HepG2 (cell line): ENCODE measurements around the gene CYB5B. TPM values are rescaled to one million over a fixed set of nuclear protein-coding genes. Genes with fewer than 3 reads are reported as not detected.

ENCODE experiments used
- ATAC-seq: fragments of 200-7000 bp; cut with Tn5 transposase; 3 replicates; pipeline ENCODE4 v1.9.1; 2020; ENCODE audit warnings: mild to moderate bottlenecking, moderate library complexity
- BruUV-seq: library from RNA; stranded (reverse); fragments of 400-500 nt; replicated peaks from 2 replicates; lab custom pipeline; 2021; lab: Mats Ljungman, UMichigan
- CTCF ChIA-PET: fragments of 300-600 bp; formaldehyde crosslinking; extraction: SDS; loops from one replicate; lab custom pipeline; 2021; ENCODE audit warnings: low total read pairs, inconsistent platforms, low intra/inter-chr PET ratio; lab: Yijun Ruan, JAX
- POLR2A ChIA-PET: fragments of 350-600 bp; sonication (Branson Sonifier 250); formaldehyde crosslinking; loops from one replicate; lab custom pipeline; 2020; ENCODE audit warnings: antibody characterized with exemption, inconsistent platforms; lab: Yijun Ruan, JAX
- DNase-seq: peaks from one replicate; pipeline ENCODE4 v3.0.0-alpha.2; 2015; ENCODE audit warnings: low spot score
- FAIRE-seq: peaks from 3 replicates; lab custom pipeline; 2011; peaks lifted over from hg19 to GRCh38; lab: Jason Lieb, UNC
- H2AFZ ChIP-seq: one replicate; pipeline ENCODE4 v1.6.1; 2011; ENCODE audit warnings: low read length, inconsistent platforms
- H3K27ac ChIP-seq: fragments of 300-600 bp; 3 replicates; pipeline ENCODE4 v1.8.0; 2011; ENCODE audit warnings: mixed run types, mild to moderate bottlenecking, mixed read lengths, low read length, inconsistent platforms; ENCODE audit not compliant: insufficient read depth; ENCODE audit errors: extremely low read length
- H3K27me3 ChIP-seq, 2 experiments: fragments of 200-600 bp in 1 of 2; 2 replicates in 1 of 2; 3 replicates in 1 of 2; pipeline versions ENCODE4 v1.6.0 to v1.8.0; 2011; ENCODE audit warnings: low read length in 2 of 2, mild to moderate bottlenecking in 2 of 2, moderate library complexity in 2 of 2, inconsistent platforms in 1 of 2; ENCODE audit not compliant: insufficient read depth in 2 of 2, control insufficient read depth in 1 of 2
- H3K36me3 ChIP-seq, 2 experiments: fragments of 200-600 bp in 1 of 2; replicated peaks in 1 of 2; 2 replicates in 1 of 2; 3 replicates in 1 of 2; pipeline versions ENCODE4 v1.5.1 to v1.8.0; 2011; ENCODE audit warnings: low read length in 2 of 2, inconsistent platforms in 1 of 2; ENCODE audit not compliant: insufficient read depth in 2 of 2, control insufficient read depth in 1 of 2
- H3K4me1 ChIP-seq: 2 replicates; pipeline ENCODE4 v1.5.1; 2012; ENCODE audit warnings: low read length, inconsistent platforms; ENCODE audit not compliant: insufficient read depth
- H3K4me2 ChIP-seq: 2 replicates; pipeline ENCODE4 v1.6.0; 2011; ENCODE audit warnings: low read depth, low read length, inconsistent platforms
- H3K4me3 ChIP-seq, 3 experiments: fragments of 200-600 bp in 1 of 3; sonication (generic), shearing (Covaris generic) in 1 of 3; replicated peaks in 1 of 3; 2 replicates each; pipeline ENCODE4 v1.5.1; 2011 to 2016; ENCODE audit warnings: low read length in 3 of 3, inconsistent platforms in 2 of 3, low read depth in 2 of 3, mild to moderate bottlenecking in 2 of 3, control low read depth in 1 of 3, mixed read lengths in 1 of 3; ENCODE audit not compliant: insufficient read depth in 1 of 3
- H3K79me2 ChIP-seq: one replicate; pipeline ENCODE4 v1.6.1; 2011; ENCODE audit warnings: low read length, inconsistent platforms; ENCODE audit not compliant: insufficient read depth
- H3K9ac ChIP-seq: 2 replicates; pipeline ENCODE4 v1.6.0; 2011; ENCODE audit warnings: mild to moderate bottlenecking, low read depth, low read length, inconsistent platforms; ENCODE audit not compliant: insufficient read depth
- H3K9me3 ChIP-seq: 2 replicates; pipeline ENCODE4 v1.5.1; 2012; ENCODE audit warnings: mild to moderate bottlenecking, low read length
- H4K20me1 ChIP-seq: 2 replicates; pipeline ENCODE4 v1.6.0; 2011; ENCODE audit warnings: inconsistent platforms, mild to moderate bottlenecking, low read length, moderate library complexity; ENCODE audit not compliant: insufficient read depth
- HNRNPK ChIP-seq: fragments of 200-400 bp; formaldehyde crosslinking; IDR thresholded peaks from 2 replicates; pipeline ENCODE4 v1.6.1; 2018; ENCODE audit warnings: low read length, low read depth, moderate library complexity, mild to moderate bottlenecking; ENCODE audit not compliant: poor library complexity, severe bottlenecking
- KLF15 ChIP-seq: sonication (generic); formaldehyde crosslinking; IDR thresholded peaks from 2 replicates; pipeline ENCODE4 v1.8.1; 2023; ENCODE audit warnings: borderline replicate concordance, mild to moderate bottlenecking, inconsistent platforms, missing genetic modification reagents, mixed read lengths
- NCOR1 ChIP-seq: fragments of 200-600 bp; sonication (generic); IDR thresholded peaks from 2 replicates; pipeline ENCODE4 v1.7.0; 2017; ENCODE audit warnings: antibody characterized with exemption, low read length, borderline replicate concordance
- SIX4 ChIP-seq: sonication (generic); formaldehyde crosslinking; IDR thresholded peaks from 2 replicates; pipeline ENCODE4 v1.4.0; 2020; ENCODE audit warnings: missing genetic modification reagents
- SP2 ChIP-seq: sonication (generic); formaldehyde crosslinking; IDR thresholded peaks from 2 replicates; pipeline ENCODE4 v1.5.1; 2020; ENCODE audit warnings: mild to moderate bottlenecking, missing genetic modification reagents
- ZNF180 ChIP-seq: sonication (generic); formaldehyde crosslinking; IDR thresholded peaks from 2 replicates; pipeline ENCODE4 v1.4.0; 2020; ENCODE audit warnings: low read depth, missing genetic modification reagents, borderline replicate concordance
- WGBS: methylation state at CpG from one replicate; pipeline ENCODE4 v1.1.6; 2017; ENCODE audit warnings: low lambda C conversion rate; 5-methylcytosine and 5-hydroxymethylcytosine counted together
- in situ Hi-C: cut with HindIII; loops from 2 replicates; pipeline ENCODE4 v1.10.0; 2017; ENCODE audit warnings: low pct_unique_long_range_greater_than_20kb; ENCODE audit not compliant: extremely low pct_ligation_motif_present
- intact Hi-C: fragments of 100-400 bp; cut with micrococcal nuclease; formaldehyde crosslinking; loops from one replicate; pipeline ENCODE4 v1.10.0; 2022; ENCODE audit not compliant: unreplicated experiment
- polyA plus RNA-seq, 8 experiments: library from polyadenylated mRNA; depleted of rRNA in 3 of 8; stranded (reverse) in 7 of 8; unstranded in 1 of 8; fragments of >200 nt; fragmentation: Illumina TruSeq in 4 of 8; extraction: Trizol in 4 of 8; gene quantifications; 2 replicates each; pipeline versions ENCODE4 v1.2.1 to v1.2.3, GENCODE V29; 2011 to 2016; ENCODE audit warnings: low read depth in 4 of 8, missing spikeins in 1 of 8, mixed read lengths in 1 of 8; ENCODE audit not compliant: insufficient read depth in 1 of 8
- total RNA-seq, 5 experiments: library from RNA; depleted of rRNA; stranded (reverse); fragments of >200 nt; fragmentation: Illumina TruSeq; extraction: Trizol; gene quantifications; 2 replicates each; pipeline ENCODE4 v1.2.3, GENCODE V29; 2016; ENCODE audit warnings: low read depth in 1 of 5
- TF ChIP-seq, protein P1 (sequence below): IDR thresholded peaks from 2 replicates; pipeline ENCODE4 v1.6.1; 2016
- TF ChIP-seq, protein P2 (sequence below): IDR thresholded peaks from 2 replicates; pipeline ENCODE4 v1.6.1; 2018; ENCODE audit warnings: missing genetic modification reagents, mild to moderate bottlenecking, missing compliant biosample characterization
- TF ChIP-seq, protein P3 (sequence below): sonication (generic); formaldehyde crosslinking; IDR thresholded peaks from 2 replicates; pipeline ENCODE4 v1.5.1; 2020; ENCODE audit warnings: missing genetic modification reagents, mild to moderate bottlenecking, borderline replicate concordance
- TF ChIP-seq, protein P4 (sequence below): sonication (generic); formaldehyde crosslinking; IDR thresholded peaks from 2 replicates; pipeline ENCODE4 v1.5.1; 2020; ENCODE audit warnings: missing genetic modification reagents, mild to moderate bottlenecking, borderline replicate concordance
- TF ChIP-seq, protein P5 (sequence below): sonication (generic); formaldehyde crosslinking; IDR thresholded peaks from 2 replicates; pipeline ENCODE4 v1.8.0; 2023; ENCODE audit warnings: mild to moderate bottlenecking, missing genetic modification reagents
- TF ChIP-seq, protein P6 (sequence below), 2 experiments: sonication (generic) in 1 of 2; formaldehyde crosslinking in 1 of 2; IDR thresholded peaks; 2 replicates each; pipeline versions ENCODE4 v1.5.1 to v1.6.1; 2011 to 2020; ENCODE audit warnings: borderline replicate concordance in 1 of 2, low read depth in 1 of 2, low read length in 1 of 2, mild to moderate bottlenecking in 1 of 2, missing genetic modification reagents in 1 of 2, moderate library complexity in 1 of 2

CYB5B gene
- total and polyA plus RNA-seq, 2 of the 13 experiments (the other 11 are each of a cell fraction or from before 2014, with no cell fraction given), result 234 to 432 TPM

DNA sequence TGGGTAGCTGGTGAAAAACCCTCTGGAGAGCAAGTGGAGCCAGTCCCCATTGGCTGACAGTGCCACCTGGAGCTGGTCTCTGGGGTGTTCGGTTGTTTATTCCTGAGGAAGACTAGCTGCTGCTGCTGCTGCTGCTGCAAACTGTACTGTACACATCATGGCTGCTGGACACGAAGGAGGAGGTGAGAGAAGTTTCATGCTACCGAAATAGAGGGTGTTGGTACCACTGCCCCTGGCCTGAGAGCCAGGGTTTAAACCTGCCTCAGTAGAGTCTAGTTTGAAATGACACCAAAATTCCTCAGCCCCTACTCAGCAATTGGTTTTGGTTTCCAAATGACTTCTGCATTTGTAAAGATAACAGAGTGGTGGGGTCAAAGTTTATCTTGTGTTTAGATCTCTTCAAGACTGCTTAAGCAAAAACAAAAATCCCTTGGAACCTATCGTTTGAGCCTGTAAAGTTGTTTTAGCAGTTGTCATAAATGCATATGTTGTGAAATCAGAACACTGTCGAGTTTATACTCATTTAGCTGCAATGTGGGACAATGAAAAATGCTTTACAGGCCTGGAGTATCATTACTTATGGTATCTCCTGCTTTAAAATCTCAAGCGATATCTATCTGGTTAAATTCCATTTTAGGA is 40.8 kb downstream of the CYB5B start:
- ATAC-seq (peak; percentile 66), FAIRE-seq (no peak), DNase-seq (peak; percentile 45)
- H3K27ac ChIP-seq, result peak overlapping the region; percentile 82
- H3K9me3 ChIP-seq, result no peaks in the 10 kb centered on the region
- no peaks in the 10 kb centered on the region for H4K20me1 ChIP-seq
- POLR2A ChIA-PET, result interaction anchor here (0.6 to 5.7 kb wide), 7 partner anchors 9 to 68 kb away, joined by 3 to 52 read pairs (median 5); no protein-coding TSS in a partner anchor
- H3K4me1 ChIP-seq, result peaks cover 73% of the 10 kb centered on the region
- H3K9ac ChIP-seq, result peak overlapping the region; percentile 41
- H3K79me2 ChIP-seq, result peaks cover 6% of the 10 kb centered on the region
- H3K36me3 ChIP-seq, result peaks cover 8 to 34% of the 10 kb centered on the region in 2 experiments
- intact Hi-C loops, result loop anchor here (1.0 kb wide), 1 partner anchor 67 kb away; no protein-coding TSS in a partner anchor
- BruUV-seq, result TSS peak; percentile 93
- no peak overlapping the region for H2AFZ ChIP-seq
- 16% methylated on average over 6 of the region's 6 CpGs for WGBS
- CTCF ChIA-PET, result interaction anchor here (1.2 to 1.4 kb wide), 2 partner anchors 68 to 69 kb away, joined by 5 read pairs; no protein-coding TSS in a partner anchor
- H3K4me2 ChIP-seq, result peak overlapping the region; percentile 66
- peak overlapping the region in 2 of 3 experiments; percentile 3 to 38; a peak in 3 of 6 replicates for H3K4me3 ChIP-seq
- in situ Hi-C loops, result loop anchor here (5.0 kb wide), 1 partner anchor 68 kb away; no protein-coding TSS in a partner anchor
- H3K27me3 ChIP-seq, result no peaks in the 10 kb centered on the region
- TF ChIP-seq, protein P1, sequence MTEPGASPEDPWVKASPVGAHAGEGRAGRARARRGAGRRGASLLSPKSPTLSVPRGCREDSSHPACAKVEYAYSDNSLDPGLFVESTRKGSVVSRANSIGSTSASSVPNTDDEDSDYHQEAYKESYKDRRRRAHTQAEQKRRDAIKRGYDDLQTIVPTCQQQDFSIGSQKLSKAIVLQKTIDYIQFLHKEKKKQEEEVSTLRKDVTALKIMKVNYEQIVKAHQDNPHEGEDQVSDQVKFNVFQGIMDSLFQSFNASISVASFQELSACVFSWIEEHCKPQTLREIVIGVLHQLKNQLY (CRISPR knock-in tag), result no peak
- TF ChIP-seq, protein P2, sequence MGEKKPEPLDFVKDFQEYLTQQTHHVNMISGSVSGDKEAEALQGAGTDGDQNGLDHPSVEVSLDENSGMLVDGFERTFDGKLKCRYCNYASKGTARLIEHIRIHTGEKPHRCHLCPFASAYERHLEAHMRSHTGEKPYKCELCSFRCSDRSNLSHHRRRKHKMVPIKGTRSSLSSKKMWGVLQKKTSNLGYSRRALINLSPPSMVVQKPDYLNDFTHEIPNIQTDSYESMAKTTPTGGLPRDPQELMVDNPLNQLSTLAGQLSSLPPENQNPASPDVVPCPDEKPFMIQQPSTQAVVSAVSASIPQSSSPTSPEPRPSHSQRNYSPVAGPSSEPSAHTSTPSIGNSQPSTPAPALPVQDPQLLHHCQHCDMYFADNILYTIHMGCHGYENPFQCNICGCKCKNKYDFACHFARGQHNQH (CRISPR knock-in tag), result peak; percentile 31; the same call in 1 of the 2 replicates
- TF ChIP-seq NCOR1 (peak; percentile 38; the same call in 1 of the 2 replicates), SP2 (CRISPR knock-in tag) (no peak), ZNF180 (CRISPR knock-in tag) (no peak), KLF15 (no peak), HNRNPK (no peak), SIX4 (CRISPR knock-in tag) (no peak)
- TF ChIP-seq, protein P3, sequence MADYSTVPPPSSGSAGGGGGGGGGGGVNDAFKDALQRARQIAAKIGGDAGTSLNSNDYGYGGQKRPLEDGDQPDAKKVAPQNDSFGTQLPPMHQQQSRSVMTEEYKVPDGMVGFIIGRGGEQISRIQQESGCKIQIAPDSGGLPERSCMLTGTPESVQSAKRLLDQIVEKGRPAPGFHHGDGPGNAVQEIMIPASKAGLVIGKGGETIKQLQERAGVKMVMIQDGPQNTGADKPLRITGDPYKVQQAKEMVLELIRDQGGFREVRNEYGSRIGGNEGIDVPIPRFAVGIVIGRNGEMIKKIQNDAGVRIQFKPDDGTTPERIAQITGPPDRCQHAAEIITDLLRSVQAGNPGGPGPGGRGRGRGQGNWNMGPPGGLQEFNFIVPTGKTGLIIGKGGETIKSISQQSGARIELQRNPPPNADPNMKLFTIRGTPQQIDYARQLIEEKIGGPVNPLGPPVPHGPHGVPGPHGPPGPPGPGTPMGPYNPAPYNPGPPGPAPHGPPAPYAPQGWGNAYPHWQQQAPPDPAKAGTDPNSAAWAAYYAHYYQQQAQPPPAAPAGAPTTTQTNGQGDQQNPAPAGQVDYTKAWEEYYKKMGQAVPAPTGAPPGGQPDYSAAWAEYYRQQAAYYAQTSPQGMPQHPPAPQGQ, result no peak
- TF ChIP-seq, protein P4, sequence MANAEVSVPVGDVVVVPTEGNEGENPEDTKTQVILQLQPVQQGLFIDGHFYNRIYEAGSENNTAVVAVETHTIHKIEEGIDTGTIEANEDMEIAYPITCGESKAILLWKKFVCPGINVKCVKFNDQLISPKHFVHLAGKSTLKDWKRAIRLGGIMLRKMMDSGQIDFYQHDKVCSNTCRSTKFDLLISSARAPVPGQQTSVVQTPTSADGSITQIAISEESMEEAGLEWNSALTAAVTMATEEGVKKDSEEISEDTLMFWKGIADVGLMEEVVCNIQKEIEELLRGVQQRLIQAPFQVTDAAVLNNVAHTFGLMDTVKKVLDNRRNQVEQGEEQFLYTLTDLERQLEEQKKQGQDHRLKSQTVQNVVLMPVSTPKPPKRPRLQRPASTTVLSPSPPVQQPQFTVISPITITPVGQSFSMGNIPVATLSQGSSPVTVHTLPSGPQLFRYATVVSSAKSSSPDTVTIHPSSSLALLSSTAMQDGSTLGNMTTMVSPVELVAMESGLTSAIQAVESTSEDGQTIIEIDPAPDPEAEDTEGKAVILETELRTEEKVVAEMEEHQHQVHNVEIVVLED (CRISPR knock-in tag), result no peak
- TF ChIP-seq, protein P5, sequence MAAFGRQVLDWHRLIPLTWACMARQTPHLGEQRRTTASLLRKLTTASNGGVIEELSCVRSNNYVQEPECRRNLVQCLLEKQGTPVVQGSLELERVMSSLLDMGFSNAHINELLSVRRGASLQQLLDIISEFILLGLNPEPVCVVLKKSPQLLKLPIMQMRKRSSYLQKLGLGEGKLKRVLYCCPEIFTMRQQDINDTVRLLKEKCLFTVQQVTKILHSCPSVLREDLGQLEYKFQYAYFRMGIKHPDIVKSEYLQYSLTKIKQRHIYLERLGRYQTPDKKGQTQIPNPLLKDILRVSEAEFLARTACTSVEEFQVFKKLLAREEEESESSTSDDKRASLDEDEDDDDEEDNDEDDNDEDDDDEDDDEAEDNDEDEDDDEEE (CRISPR knock-in tag), result no peak
- TF ChIP-seq, protein P6, sequence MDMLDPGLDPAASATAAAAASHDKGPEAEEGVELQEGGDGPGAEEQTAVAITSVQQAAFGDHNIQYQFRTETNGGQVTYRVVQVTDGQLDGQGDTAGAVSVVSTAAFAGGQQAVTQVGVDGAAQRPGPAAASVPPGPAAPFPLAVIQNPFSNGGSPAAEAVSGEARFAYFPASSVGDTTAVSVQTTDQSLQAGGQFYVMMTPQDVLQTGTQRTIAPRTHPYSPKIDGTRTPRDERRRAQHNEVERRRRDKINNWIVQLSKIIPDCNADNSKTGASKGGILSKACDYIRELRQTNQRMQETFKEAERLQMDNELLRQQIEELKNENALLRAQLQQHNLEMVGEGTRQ (IDR thresholded peaks at IDR 0.05; ENCODE audit: low read depth, low read length), result no peak
- TF ChIP-seq, protein P6 (CRISPR knock-in tag; IDR thresholded peaks at IDR 0.05; ENCODE audit: borderline replicate concordance), result no peak
